Skeletal muscle cell (primary cell): Measurements from ENCODE around the gene OR10AD1.

ENCODE experiments used
- DNase-seq: peaks from one replicate; pipeline ENCODE4 v3.0.0-alpha.2; 2010; ENCODE audit warnings: low read depth
- H3K4me3 ChIP-seq: 2 replicates; pipeline ENCODE4 v1.5.1; 2011; ENCODE audit warnings: low read depth, mild to moderate bottlenecking, control low read depth, low read length, moderate library complexity

Gene OR10AD1

DNA sequence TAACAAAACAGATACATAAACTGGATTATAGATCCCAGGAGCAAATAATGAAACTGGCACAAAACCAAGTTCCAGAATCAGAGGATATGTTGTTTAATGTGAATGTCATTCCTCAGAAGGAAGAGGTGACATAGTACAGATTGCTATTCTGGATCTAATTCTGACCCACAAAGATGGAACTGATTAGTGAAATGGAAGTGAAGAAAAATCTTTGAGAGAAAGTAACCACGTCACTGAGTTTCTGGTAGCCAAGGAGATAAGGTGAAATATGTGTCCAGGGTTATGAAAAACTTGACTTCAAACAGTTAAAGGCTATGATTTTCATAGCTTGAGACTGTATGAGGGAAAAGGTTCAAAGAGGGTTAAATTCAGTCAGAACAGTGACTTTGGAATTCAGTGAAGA is 8.3 kb downstream of the OR10AD1 start:
- no peak for DNase-seq
- H3K4me3 ChIP-seq: no peak overlapping the region

DNA sequence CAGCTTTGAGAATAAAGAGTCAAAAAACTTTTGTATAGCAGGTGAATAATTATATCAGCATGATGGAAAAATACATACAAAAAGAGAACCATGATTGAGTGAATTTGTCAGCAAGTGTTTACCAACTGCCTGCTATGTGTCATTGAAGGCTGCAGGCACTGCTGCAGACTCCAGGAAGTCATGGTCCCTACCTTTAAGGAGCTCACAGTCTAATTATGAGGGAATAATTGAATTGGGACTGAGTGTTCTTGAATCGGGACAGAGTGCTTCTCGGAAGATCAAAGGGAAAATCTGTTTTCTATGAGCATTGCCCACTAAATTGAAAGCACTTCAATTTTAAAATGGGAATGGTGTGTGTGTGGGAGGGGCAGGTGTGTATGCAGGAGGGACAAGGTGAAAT is 9.5 kb downstream of the OR10AD1 start:
- no peak for DNase-seq
- no peak overlapping the region for H3K4me3 ChIP-seq

DNA sequence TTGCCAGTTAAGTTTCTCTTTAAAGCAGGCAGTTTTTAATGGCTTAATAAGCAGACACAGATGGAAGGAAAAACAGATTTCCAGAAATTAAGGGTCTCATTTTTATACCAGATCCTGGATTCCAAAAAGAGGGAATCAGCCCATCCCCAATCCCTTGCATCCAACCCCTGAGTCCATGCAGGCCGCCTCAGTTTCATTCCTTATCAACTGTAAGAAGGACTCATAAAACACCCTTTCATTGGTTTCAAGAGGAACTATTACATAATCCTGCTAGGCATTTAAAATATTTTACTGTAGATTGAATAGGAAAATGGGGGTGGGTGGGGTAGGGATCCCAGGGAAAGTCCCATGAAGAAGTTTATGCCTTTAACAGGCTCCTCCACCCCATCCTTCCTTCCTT is 10.2 kb downstream of the OR10AD1 start:
- no peak overlapping the region for H3K4me3 ChIP-seq
- DNase-seq: no peak

GRCh38 chr12:48191096-48191495 is 12.0 kb downstream of the OR10AD1 start:
- H3K4me3 ChIP-seq: no peak overlapping the region
- DNase-seq: no peak

GRCh38 chr12:48189331-48190125 is 13.6 kb downstream of the OR10AD1 start:
- DNase-seq: peak; percentile 41
- no peak overlapping the region for H3K4me3 ChIP-seq

- DNase-seq: no peak
- no peak overlapping the region for H3K4me3 ChIP-seq
Observed at GRCh38 chr12:48187916-48188695, 15.0 kb downstream of the OR10AD1 start.

DNA sequence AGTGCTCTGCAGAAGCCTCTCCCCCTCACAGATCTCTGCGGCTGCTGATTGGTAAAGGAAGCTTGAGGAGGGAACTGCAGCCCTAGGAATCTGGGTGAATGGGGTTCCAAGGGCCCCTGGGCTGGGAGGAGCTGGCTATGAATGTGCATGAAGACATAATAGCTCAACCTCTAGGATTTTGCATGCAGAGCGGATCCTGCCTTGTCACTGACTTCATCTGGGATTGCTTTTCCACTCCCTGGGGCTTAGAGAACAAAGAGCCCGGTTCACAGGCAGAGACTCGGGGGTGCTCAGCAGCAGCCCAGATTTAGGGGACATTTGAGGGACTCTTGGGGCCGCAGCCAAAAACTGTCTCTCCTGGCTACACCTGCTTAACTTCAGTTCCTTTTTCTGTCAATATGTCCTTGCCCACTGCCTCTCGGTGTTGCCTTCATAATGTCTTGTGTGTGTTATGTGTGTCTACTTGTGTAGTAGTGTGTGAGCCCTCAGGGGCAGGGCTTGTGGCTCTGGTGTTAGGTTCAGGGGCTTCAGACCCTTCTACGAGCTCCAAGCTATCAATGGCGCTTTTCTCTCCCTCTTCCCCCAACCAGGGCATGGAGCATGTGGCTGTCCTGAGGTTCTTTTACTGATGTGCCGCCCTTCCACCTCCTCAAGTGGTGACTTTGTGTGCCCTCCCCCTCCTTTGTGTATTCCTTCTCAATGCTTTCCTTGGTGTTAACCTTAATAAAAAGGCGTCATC is 17.7 kb downstream of the OR10AD1 start:
- H3K4me3 ChIP-seq: no peak overlapping the region
- DNase-seq: no peak

DNA sequence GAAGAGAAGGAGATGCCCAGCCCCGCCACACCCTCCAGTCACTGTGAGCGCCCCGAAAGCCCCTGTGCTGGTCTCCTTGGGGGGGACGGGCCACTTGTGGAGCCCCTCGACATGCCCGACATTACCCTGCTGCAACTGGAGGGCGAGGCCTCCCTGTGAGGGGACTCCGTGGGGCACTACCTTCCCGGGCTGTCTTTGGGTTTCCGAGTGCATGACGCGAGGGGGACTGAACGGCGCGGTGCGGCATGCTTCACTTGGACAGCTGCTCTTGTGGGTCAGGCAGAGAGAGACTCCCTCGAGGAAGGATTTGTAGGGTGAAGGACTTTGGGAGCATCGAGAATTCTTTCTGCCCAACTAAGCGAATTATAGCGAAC is 18.6 kb downstream of the OR10AD1 start:
- DNase-seq: no peak
- peak overlapping the region; percentile 74 for H3K4me3 ChIP-seq

GRCh38 chr12:48183876-48184548 is 19.1 kb downstream of the OR10AD1 start:
- DNase-seq: no peak
- H3K4me3 ChIP-seq: peak overlapping the region; percentile 74

GRCh38 chr12:48183091-48183875 is 19.8 kb downstream of the OR10AD1 start, which contains the start of gene CCDC184:
TSS of gene CCDC184 (plus strand) at chr12:48183644. CDS start at chr12:48184123, 479 bp downstream.
- DNase-seq: no peak
- H3K4me3 ChIP-seq: peak within 1 kb of the TSS; percentile 74

DNA sequence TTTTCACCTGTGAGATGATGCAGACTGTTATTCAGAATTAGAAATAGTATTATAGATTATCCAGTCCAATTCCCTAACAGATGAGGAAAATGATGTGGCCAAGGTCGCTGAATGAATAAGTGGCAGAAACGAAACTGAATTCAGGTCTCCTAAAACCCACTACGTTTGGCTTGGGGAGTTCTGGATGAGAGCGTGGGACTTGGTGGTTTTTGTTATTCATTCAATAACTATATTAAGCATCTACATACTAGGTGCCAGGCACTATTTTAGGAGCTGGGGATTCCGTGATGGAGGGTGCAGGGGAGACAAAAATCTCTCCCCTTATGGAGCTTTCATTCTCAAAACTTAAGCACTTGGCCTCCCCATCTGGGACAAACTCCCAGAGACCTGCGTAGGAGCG is 20.5 kb downstream of the OR10AD1 start:
- DNase-seq: no peak
- peak overlapping the region; percentile 74 for H3K4me3 ChIP-seq

GRCh38 chr12:48180857-48181495 is 22.1 kb downstream of the OR10AD1 start:
- no peak for DNase-seq
- no peak overlapping the region for H3K4me3 ChIP-seq

DNA sequence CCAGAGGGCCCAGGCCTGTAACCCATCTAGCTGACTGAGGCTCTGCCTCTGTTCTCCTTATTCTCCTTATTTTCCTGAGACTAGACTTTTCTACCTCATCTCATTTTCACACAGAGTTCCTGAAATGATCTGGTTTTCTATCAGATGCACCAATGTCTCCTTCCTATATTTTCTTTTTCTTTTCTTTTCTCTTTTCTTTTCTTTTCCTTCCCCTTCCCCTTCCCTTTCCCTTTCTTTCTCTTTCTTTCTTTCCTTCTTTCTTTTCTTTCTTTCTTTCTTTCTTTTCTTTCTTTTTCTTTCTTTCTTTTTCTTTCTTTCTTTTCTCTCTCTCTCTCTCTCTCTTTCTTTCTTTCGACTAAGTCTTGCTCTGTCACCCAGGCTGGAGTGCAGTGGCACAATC is 22.7 kb downstream of the OR10AD1 start:
- no peak overlapping the region for H3K4me3 ChIP-seq
- DNase-seq: no peak

DNA sequence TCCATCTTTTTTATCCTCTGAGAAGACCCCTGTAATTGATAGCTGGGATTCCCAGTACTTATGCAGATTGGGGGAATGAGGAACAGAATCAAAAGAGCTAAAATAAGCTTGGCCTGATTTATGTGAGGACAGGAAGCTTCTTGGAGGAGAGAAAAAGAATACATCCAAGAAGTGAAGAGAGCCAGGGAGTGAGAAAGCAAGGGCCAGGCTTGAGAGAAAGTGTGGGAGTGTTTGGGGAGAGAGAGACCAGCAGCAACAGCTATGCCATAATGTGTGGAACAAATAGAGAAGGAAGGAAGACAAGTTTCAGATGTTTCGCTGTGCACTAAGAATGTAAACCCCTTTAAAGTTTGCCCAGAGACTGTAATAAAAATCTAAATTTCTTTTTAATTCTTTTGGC is 23.6 kb downstream of the OR10AD1 start:
- no peak for DNase-seq
- H3K4me3 ChIP-seq: no peak overlapping the region

- no peak overlapping the region for H3K4me3 ChIP-seq
- DNase-seq: no peak
Observed at GRCh38 chr12:48177982-48178381, 25.1 kb downstream of the OR10AD1 start.

- H3K4me3 ChIP-seq: no peak overlapping the region
- DNase-seq: no peak
Observed at GRCh38 chr12:48176417-48176751, 26.7 kb downstream of the OR10AD1 start.

DNA sequence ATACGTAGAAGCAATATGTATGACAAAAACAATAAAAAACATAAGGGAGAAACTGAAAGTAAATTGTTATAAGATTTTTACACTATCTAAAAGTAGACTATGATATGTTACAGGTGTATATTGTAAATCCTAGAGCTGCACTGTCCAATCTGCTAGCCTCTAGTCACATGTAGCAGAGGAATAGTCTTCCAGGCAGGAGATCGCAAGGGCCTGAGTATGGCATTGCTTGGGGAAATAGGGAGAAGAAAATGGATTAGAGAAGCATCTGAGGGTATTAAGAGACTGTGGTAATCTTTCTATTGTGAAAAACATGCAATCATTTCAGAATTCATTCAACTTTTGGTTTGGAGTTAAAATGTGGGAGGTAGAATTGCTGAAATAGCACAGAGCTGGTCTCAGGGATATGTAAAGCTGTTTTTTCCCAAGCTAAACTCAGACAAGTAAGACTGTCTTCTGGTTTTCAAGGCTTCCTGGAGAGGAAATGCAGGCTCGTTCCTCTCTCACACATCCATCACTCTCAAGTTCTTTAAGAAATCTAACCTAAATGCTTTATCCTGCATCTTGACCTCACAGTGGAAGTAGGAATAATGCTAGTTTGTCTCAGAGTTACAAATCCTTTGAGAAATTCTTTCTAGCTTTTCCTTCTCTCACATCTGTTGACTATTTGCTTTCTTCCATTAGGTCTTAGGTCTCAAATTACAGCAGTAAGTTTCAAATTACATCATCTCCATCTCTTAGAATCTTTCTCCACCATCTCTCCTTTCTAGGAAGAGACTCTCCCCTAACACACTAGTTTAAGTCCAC is 27.3 kb downstream of the OR10AD1 start:
- no peak overlapping the region for H3K4me3 ChIP-seq
- no peak for DNase-seq

DNA sequence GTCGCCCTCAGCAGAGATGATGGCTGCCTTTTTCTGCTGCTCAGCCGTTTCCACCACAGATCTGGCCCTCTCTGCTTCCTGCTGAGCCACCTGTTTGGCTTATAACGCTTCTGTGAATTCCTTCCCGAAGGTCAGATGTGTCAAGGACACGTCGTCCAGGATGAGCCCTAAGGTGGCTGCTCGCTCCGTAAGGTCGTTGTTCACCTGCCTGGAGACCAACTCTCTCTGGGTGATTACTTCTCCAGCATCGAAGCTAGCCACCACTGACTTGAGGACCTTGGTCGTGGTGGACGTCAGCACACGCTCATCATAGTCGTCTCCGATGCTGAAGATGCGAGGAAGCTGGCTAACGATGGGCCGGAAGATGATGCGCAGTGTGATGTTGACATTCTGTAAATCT is 34.1 kb downstream of the OR10AD1 start:
- no peak for DNase-seq
- no peak overlapping the region for H3K4me3 ChIP-seq
